IPS-NIHi7 (cell line): ENCODE measurements around the gene MFSD6L.

ENCODE experiments used
- DNase-seq: peaks from one replicate; pipeline ENCODE4 v3.0.0; 2012; ENCODE audit warnings: mixed read lengths; ENCODE audit errors: extremely low spot score

The MFSD6L gene

GRCh38 chr17:8793649-8794048 is 5.5 kb downstream of the MFSD6L start:
- no peak for DNase-seq

- no peak for DNase-seq
These were observed 6.5 kb downstream of the MFSD6L start for GRCh38 chr17:8792646-8793045.

GRCh38 chr17:8791910-8792270 is 7.3 kb downstream of the MFSD6L start:
- no peak for DNase-seq

GRCh38 chr17:8791248-8791909 is 7.8 kb downstream of the MFSD6L start:
- DNase-seq: no peak

GRCh38 chr17:8789743-8790142 is 9.4 kb downstream of the MFSD6L start:
- no peak for DNase-seq

GRCh38 chr17:8788998-8789397 is 10.2 kb downstream of the MFSD6L start:
- DNase-seq: no peak

GRCh38 chr17:8785547-8786413 is 13.4 kb downstream of the MFSD6L start:
- peak; percentile 89 for DNase-seq

GRCh38 chr17:8782176-8782575 is 17.0 kb downstream of the MFSD6L start:
- DNase-seq: no peak

GRCh38 chr17:8781776-8782175 is 17.4 kb downstream of the MFSD6L start:
- DNase-seq: no peak

- DNase-seq: no peak
These were observed 22.3 kb downstream of the MFSD6L start for GRCh38 chr17:8776881-8777280.

GRCh38 chr17:8776248-8776647 is 22.9 kb downstream of the MFSD6L start:
- no peak for DNase-seq

DNA sequence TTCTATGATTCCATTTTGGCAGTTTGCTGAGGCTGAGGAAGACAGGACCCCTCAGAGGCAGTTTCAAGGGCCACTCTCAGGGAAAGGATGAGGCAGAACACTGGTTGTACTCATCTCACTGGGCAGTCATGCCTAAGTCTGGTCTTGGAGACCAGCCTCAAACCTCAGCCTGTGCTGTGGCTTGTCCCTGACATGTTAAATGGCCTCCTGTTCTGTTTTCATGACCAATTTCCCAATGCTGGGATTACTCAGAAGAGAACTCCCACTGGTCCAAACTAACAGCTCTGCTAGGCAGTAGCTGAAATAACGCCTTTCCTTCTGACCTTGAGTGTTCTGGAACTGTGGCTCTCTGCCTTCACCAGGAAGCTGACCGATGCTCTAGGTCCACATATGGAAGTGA is 32.4 kb downstream of the MFSD6L start:
- no peak for DNase-seq

DNA sequence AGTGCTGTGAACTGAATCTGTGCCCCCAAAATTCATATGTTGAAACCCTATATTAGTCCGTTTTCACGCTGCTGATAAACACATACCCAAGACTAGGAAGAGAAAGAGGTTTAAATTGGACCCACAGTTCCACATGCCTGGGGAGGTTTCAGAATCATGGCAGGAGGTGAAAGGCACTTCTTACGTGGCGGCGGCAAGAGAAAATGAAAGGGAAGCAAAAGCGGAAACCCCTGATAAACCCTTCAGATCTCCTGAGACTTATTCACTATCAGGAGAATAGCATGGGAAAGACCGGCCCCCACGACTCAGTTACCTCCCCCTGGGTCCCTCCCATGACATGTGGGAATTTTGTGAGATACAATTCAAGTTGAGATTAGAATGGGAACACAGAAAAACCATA is 37.2 kb downstream of the MFSD6L start:
- DNase-seq: no peak

GRCh38 chr17:8758137-8758596 is 41.0 kb downstream of the MFSD6L start, which contains the start of gene SPDYE4:
Gene SPDYE4 (minus strand): TSS chr17:8758546. CDS start chr17:8758382, 164 bp downstream.
- DNase-seq: no peak

GRCh38 chr17:8757189-8757588 is 42.0 kb downstream of the MFSD6L start:
- DNase-seq: no peak

- no peak for DNase-seq
These were observed 43.4 kb downstream of the MFSD6L start for GRCh38 chr17:8755590-8756255.

DNA sequence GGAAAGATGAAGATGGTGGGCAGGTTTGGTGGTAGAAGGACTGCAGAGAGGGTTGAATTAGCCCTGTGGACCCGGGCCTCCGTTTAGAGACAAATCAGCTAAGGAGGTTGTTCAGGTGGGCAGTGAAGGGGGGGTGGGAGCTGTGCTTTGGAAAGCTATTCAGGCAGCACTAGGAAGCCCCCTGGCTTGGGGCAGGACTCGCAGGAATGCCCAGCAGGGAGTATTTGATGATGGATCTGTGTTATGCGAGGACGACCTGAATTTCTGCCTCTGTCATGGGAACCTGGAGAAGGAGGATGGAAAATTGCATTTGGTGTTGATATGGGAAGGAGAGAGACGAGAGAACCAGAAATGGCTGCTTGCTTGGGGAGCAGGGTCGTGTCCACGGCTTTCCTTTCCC is 44.3 kb downstream of the MFSD6L start:
- no peak for DNase-seq

- peak; percentile 55 for DNase-seq
These were observed 45.2 kb downstream of the MFSD6L start for GRCh38 chr17:8753976-8754440.

- DNase-seq: no peak
These were observed 45.8 kb downstream of the MFSD6L start for GRCh38 chr17:8753136-8753975.

- no peak for DNase-seq
These were observed 49.5 kb downstream of the MFSD6L start for GRCh38 chr17:8749616-8750015.

DNA sequence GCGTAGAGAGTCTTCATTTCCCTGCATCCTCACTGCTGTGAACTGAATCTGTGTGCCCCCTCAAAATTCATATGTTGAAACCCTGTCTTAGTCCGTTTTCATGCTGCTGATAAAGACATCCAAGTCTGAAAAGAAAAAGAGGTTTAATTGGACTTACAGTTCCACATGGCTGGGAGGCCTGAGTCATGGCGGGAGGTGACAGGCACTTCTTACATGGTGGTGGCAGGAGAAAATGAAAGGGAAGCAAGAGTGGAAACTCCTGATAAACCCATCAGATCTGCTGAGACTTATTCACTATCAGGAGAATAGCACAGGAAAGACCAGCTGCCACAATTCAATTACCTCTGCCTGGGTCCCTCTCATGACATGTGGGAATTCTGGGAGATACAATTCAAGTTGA is 51.4 kb downstream of the MFSD6L start:
- DNase-seq: no peak
